ENCODE measurements around the gene PI16. TPM values are rescaled to one million over a fixed set of nuclear protein-coding genes. Genes with fewer than 3 reads are reported as not detected.

PI16 gene
- total and polyA plus RNA-seq, 2 experiments from 2014 or later: 0.50 TPM; not detected in 1

DNA sequence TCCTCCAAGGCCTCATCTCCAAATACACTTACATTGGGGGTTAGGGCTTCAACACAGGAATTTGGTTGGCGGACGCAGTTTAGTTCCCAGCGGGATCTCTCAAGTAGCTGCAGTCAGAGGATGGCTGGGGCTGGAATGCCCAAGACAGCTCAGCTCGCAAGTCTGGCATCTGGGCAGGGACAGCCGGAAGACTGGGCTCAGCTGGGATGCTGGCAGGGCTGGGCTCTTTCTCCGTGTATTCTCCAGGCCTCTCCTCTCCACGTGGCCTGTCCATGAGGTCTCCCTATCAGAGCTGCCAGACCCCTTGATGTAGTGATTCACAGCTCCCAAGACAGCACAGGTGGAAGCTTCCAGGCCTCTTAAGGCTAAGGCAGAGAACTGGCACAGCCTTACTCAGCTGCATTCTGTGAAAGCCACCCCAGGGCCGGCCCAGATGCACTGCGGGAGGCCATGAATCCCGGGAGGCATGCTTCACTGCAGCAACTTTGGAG lies 55.9 kb downstream of the PI16 start:
- H3K36me3 ChIP-seq (ENCODE audit: insufficient read depth): no peaks in the 10 kb centered on the region
- no peak overlapping the region for H3K4me3 ChIP-seq
- TF ChIP-seq EZH2 (IDR thresholded peaks at IDR 0.05; ENCODE audit: low read depth, unreplicated experiment) (no peak), STAT1 (IDR thresholded peaks at IDR 0.05; ENCODE audit: unreplicated experiment) (no peak), NANOG (IDR thresholded peaks at IDR 0.05; ENCODE audit: borderline replicate concordance) (no peak), CREB1 (CRISPR knock-in tag; IDR thresholded peaks at IDR 0.05; ENCODE audit: low read depth) (no peak), JUNB (IDR thresholded peaks at IDR 0.05; ENCODE audit: unreplicated experiment) (no peak), POLR2AphosphoS5 (IDR thresholded peaks at IDR 0.05; ENCODE audit: low read depth) (no peak)
- TF ChIP-seq, protein P1, sequence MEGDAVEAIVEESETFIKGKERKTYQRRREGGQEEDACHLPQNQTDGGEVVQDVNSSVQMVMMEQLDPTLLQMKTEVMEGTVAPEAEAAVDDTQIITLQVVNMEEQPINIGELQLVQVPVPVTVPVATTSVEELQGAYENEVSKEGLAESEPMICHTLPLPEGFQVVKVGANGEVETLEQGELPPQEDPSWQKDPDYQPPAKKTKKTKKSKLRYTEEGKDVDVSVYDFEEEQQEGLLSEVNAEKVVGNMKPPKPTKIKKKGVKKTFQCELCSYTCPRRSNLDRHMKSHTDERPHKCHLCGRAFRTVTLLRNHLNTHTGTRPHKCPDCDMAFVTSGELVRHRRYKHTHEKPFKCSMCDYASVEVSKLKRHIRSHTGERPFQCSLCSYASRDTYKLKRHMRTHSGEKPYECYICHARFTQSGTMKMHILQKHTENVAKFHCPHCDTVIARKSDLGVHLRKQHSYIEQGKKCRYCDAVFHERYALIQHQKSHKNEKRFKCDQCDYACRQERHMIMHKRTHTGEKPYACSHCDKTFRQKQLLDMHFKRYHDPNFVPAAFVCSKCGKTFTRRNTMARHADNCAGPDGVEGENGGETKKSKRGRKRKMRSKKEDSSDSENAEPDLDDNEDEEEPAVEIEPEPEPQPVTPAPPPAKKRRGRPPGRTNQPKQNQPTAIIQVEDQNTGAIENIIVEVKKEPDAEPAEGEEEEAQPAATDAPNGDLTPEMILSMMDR (conservative IDR thresholded peaks at IDR 0.05; ENCODE audit: low read depth in 2 of 2): no peak
- TF ChIP-seq, protein P2, sequence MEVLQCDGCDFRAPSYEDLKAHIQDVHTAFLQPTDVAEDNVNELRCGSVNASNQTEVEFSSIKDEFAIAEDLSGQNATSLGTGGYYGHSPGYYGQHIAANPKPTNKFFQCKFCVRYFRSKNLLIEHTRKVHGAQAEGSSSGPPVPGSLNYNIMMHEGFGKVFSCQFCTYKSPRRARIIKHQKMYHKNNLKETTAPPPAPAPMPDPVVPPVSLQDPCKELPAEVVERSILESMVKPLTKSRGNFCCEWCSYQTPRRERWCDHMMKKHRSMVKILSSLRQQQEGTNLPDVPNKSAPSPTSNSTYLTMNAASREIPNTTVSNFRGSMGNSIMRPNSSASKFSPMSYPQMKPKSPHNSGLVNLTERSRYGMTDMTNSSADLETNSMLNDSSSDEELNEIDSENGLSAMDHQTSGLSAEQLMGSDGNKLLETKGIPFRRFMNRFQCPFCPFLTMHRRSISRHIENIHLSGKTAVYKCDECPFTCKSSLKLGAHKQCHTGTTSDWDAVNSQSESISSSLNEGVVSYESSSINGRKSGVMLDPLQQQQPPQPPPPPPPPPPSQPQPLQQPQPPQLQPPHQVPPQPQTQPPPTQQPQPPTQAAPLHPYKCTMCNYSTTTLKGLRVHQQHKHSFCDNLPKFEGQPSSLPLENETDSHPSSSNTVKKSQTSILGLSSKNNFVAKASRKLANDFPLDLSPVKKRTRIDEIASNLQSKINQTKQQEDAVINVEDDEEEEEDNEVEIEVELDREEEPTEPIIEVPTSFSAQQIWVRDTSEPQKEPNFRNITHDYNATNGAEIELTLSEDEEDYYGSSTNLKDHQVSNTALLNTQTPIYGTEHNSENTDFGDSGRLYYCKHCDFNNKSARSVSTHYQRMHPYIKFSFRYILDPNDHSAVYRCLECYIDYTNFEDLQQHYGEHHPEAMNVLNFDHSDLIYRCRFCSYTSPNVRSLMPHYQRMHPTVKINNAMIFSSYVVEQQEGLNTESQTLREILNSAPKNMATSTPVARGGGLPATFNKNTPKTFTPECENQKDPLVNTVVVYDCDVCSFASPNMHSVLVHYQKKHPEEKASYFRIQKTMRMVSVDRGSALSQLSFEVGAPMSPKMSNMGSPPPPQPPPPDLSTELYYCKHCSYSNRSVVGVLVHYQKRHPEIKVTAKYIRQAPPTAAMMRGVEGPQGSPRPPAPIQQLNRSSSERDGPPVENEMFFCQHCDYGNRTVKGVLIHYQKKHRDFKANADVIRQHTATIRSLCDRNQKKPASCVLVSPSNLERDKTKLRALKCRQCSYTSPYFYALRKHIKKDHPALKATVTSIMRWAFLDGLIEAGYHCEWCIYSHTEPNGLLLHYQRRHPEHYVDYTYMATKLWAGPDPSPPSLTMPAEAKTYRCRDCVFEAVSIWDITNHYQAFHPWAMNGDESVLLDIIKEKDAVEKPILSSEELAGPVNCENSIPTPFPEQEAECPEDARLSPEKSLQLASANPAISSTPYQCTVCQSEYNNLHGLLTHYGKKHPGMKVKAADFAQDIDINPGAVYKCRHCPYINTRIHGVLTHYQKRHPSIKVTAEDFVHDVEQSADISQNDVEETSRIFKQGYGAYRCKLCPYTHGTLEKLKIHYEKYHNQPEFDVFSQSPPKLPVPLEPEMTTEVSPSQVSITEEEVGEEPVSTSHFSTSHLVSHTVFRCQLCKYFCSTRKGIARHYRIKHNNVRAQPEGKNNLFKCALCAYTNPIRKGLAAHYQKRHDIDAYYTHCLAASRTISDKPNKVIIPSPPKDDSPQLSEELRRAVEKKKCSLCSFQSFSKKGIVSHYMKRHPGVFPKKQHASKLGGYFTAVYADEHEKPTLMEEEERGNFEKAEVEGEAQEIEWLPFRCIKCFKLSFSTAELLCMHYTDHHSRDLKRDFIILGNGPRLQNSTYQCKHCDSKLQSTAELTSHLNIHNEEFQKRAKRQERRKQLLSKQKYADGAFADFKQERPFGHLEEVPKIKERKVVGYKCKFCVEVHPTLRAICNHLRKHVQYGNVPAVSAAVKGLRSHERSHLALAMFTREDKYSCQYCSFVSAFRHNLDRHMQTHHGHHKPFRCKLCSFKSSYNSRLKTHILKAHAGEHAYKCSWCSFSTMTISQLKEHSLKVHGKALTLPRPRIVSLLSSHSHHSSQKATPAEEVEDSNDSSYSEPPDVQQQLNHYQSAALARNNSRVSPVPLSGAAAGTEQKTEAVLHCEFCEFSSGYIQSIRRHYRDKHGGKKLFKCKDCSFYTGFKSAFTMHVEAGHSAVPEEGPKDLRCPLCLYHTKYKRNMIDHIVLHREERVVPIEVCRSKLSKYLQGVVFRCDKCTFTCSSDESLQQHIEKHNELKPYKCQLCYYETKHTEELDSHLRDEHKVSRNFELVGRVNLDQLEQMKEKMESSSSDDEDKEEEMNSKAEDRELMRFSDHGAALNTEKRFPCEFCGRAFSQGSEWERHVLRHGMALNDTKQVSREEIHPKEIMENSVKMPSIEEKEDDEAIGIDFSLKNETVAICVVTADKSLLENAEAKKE (CRISPR knock-in tag; IDR thresholded peaks at IDR 0.05): no peak
- TF ChIP-seq, protein P3, sequence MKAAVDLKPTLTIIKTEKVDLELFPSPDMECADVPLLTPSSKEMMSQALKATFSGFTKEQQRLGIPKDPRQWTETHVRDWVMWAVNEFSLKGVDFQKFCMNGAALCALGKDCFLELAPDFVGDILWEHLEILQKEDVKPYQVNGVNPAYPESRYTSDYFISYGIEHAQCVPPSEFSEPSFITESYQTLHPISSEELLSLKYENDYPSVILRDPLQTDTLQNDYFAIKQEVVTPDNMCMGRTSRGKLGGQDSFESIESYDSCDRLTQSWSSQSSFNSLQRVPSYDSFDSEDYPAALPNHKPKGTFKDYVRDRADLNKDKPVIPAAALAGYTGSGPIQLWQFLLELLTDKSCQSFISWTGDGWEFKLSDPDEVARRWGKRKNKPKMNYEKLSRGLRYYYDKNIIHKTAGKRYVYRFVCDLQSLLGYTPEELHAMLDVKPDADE (IDR thresholded peaks at IDR 0.05): no peak
- H3K4me1 Mint-ChIP-seq: peaks cover 3% of the 10 kb centered on the region; the same call in 2 of the 3 replicates
- H3K4me1 ChIP-seq (ENCODE audit: insufficient read depth): no peaks in the 10 kb centered on the region
- H3K27ac Mint-ChIP-seq: no peak overlapping the region
- H3K27me3 ChIP-seq (ENCODE audit: insufficient read depth): no peaks in the 10 kb centered on the region
- no peak overlapping the region for H3K4me2 ChIP-seq
- H4K20me1 ChIP-seq (replicated peaks; ENCODE audit: insufficient read depth): no peaks in the 10 kb centered on the region
- H3K79me2 ChIP-seq (replicated peaks; ENCODE audit: insufficient read depth): no peaks in the 10 kb centered on the region
- H3K27ac ChIP-seq (ENCODE audit: low read depth): no peak overlapping the region
- no peaks in the 10 kb centered on the region for H3K9me2 ChIP-seq (ENCODE audit: insufficient read depth)
- no peak for DNase-seq (ENCODE audit: low spot score)
- no peak for ATAC-seq
- no peaks in the 10 kb centered on the region for H3K9me3 Mint-ChIP-seq
- no peak overlapping the region for H3K4me3 Mint-ChIP-seq
- no peaks in the 10 kb centered on the region for H3K36me3 Mint-ChIP-seq (ENCODE audit: low read depth)
- H3F3A ChIP-seq (replicated peaks; ENCODE audit: low read depth): no peaks in the 10 kb centered on the region
- H3K27me3 Mint-ChIP-seq (ENCODE audit: insufficient read depth, low read depth, poor library complexity): peaks cover 14% of the 10 kb centered on the region
- no peak overlapping the region for H2AFZ ChIP-seq

Measured in GM23338 (cell line).